Adrenal gland (tissue), 5 donors: ENCODE results near the gene LRRC4.

Source experiments
- POLR2A ChIP-seq, 2 donors: fragments of 450-650 bp; IDR thresholded peaks; one replicate each; pipeline ENCODE4 v1.6.1; 2017; ENCODE audit warnings: antibody characterized with exemption in 2 of 2, mild to moderate bottlenecking in 2 of 2, moderate library complexity in 1 of 2
- TF ChIP-seq, protein P1 (sequence below), 6 experiments: fragments of 450-650 bp in 4 of 6; fragments of 200-600 bp in 2 of 6; sonication (generic) in 1 of 6; IDR thresholded peaks; 1 replicate in 5 of 6; 2 replicates in 1 of 6; pipeline versions ENCODE4 v1.5.1 to v1.8.0; 2016 to 2021; ENCODE audit warnings: antibody characterized with exemption in 6 of 6, mild to moderate bottlenecking in 2 of 6, moderate library complexity in 1 of 6
- donor health status: DM: no; HTN: no; CAD: no.

DNA sequence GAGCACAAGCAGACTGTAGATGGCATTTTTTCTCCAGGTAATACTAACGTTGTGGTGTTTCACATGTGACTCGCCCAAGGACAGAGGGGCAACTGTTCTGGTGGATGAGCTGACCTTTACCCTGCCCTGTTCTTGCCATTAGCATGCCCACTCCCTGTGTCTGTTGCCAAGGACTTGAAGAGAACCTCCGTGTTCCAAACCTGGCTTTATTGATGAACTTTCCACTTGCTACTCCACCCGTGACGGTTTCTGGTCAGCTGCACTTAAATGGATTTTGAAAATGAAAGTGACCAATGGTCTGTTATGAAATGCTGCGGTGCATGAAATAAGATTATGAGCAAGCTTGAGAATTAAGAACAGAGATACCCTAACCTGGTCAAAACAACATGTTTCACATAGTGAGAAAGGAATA is 30.4 kb downstream of the LRRC4 start:
- TF ChIP-seq POLR2A (IDR thresholded peaks at IDR 0.05): no peak
- TF ChIP-seq, protein P1, sequence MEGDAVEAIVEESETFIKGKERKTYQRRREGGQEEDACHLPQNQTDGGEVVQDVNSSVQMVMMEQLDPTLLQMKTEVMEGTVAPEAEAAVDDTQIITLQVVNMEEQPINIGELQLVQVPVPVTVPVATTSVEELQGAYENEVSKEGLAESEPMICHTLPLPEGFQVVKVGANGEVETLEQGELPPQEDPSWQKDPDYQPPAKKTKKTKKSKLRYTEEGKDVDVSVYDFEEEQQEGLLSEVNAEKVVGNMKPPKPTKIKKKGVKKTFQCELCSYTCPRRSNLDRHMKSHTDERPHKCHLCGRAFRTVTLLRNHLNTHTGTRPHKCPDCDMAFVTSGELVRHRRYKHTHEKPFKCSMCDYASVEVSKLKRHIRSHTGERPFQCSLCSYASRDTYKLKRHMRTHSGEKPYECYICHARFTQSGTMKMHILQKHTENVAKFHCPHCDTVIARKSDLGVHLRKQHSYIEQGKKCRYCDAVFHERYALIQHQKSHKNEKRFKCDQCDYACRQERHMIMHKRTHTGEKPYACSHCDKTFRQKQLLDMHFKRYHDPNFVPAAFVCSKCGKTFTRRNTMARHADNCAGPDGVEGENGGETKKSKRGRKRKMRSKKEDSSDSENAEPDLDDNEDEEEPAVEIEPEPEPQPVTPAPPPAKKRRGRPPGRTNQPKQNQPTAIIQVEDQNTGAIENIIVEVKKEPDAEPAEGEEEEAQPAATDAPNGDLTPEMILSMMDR (IDR thresholded peaks at IDR 0.05): no peak
